ENCODE measurements around the gene SKA2. TPM values are rescaled to one million over a fixed set of nuclear protein-coding genes. Genes with fewer than 3 reads are reported as not detected.

SKA2 gene
- total and polyA plus RNA-seq, 2 of the 8 experiments (the other 6 are each of a cell fraction or from before 2014, with no cell fraction given) = 15.6 to 95.8 TPM

GRCh38 chr17:59115474-59115873 lies 39.5 kb downstream of the SKA2 start:
- FAIRE-seq = no peak
- CTCF ChIA-PET (ENCODE audit: partially characterized antibody) = no interaction called here
- no peak overlapping the region for H3K4me2 ChIP-seq (ENCODE audit: insufficient read depth in 1 of 2, low read depth in 2 of 2, low read length in 2 of 2)
- no peak overlapping the region for H4K5ac ChIP-seq (ENCODE audit: insufficient read length, low read depth, low read length)
- POLR2A ChIA-PET (ENCODE audit: partially characterized antibody) = interaction anchor here (1.2 kb wide), 1 partner anchor 9 kb away, joined by 4 read pairs; the partner anchor contains the start of gene TRIM37
- H2BK20ac ChIP-seq (ENCODE audit: low read length) = no peak overlapping the region
- H2BK120ac ChIP-seq (replicated peaks; ENCODE audit: low read depth, low read length) = no peak overlapping the region
- H3K4ac ChIP-seq (replicated peaks; ENCODE audit: insufficient read length, low read depth, low read length) = no peak overlapping the region
- no peak for DNase-seq (ENCODE audit: low read depth in 1 of 2, low spot score in 2 of 2)
- H3K23ac ChIP-seq (ENCODE audit: insufficient read length) = no peak overlapping the region
- H2BK15ac ChIP-seq (ENCODE audit: low read length) = no peak overlapping the region
- H2BK5ac ChIP-seq (ENCODE audit: low read depth, low read length) = no peak overlapping the region
- H3K23me2 ChIP-seq (ENCODE audit: low read depth, low read length) = no peaks in the 10 kb centered on the region
- 93% methylated on average over 9 of the region's 9 CpGs; no CpG with 5 or more reads in 1 of the 2 experiments for WGBS, 2 experiments (ENCODE audit: extremely low coverage in 1 of 2, insufficient coverage in 1 of 2, insufficient read length in 1 of 2, insufficient replicate concordance in 2 of 2, low coverage in 1 of 2, low lambda C conversion rate in 2 of 2, missing lambda C conversion rate in 1 of 2)
- H3K4me3 ChIP-seq (ENCODE audit: extremely low read depth in 1 of 4, insufficient read depth in 2 of 4, low read depth in 3 of 4, low read length in 4 of 4) = no peak overlapping the region
- no peak overlapping the region for H3K9ac ChIP-seq (replicated peaks in 1 of 4; ENCODE audit: extremely low read depth in 1 of 4, low read depth in 3 of 4, low read length in 3 of 4)
- H3K9me3 ChIP-seq (ENCODE audit: insufficient read depth in 2 of 2, low read depth in 1 of 2, low read length in 1 of 2) = no peaks in the 10 kb centered on the region
- H2BK12ac ChIP-seq (ENCODE audit: low read depth, low read length) = no peak overlapping the region
- no peak overlapping the region for H4K8ac ChIP-seq (ENCODE audit: extremely low read depth, insufficient read depth, low read length)
- H3K79me1 ChIP-seq (ENCODE audit: low read depth, low read length) = peaks cover 4% of the 10 kb centered on the region; the same call in 1 of the 2 replicates
- no peak overlapping the region for H4K91ac ChIP-seq (replicated peaks; ENCODE audit: insufficient read length, low read length)
- TF ChIP-seq JUND (IDR thresholded peaks at IDR 0.05; ENCODE audit: low read length) (no peak), EZH2 (IDR thresholded peaks at IDR 0.05; ENCODE audit: low read depth, low read length, severe bottlenecking) (no peak), HDAC6 (IDR thresholded peaks at IDR 0.05; ENCODE audit: low read depth, low read length) (no peak), KDM5A (IDR thresholded peaks at IDR 0.05; ENCODE audit: low read length) (no peak), CEBPB (IDR thresholded peaks at IDR 0.05; ENCODE audit: low read depth, low read length) (no peak), NRF1 (IDR thresholded peaks at IDR 0.05; ENCODE audit: low read depth, low read length) (no peak)
- H3K14ac ChIP-seq (ENCODE audit: insufficient read length) = no peak overlapping the region
- no peak overlapping the region for H3K56ac ChIP-seq (replicated peaks; ENCODE audit: insufficient read length, low read depth, low read length)
- no peaks in the 10 kb centered on the region for H3K4me1 ChIP-seq (replicated peaks in 1 of 4; ENCODE audit: control insufficient read depth in 3 of 4, insufficient read depth in 4 of 4, low read length in 3 of 4)
- H3K27me3 ChIP-seq (replicated peaks in 1 of 4; ENCODE audit: control insufficient read depth in 3 of 4, extremely low read depth in 1 of 4, insufficient read depth in 3 of 4, low read length in 3 of 4) = no peaks in the 10 kb centered on the region
- H2AFZ ChIP-seq (ENCODE audit: low read length) = no peak overlapping the region
- H3K18ac ChIP-seq (ENCODE audit: extremely low read depth, low read length) = no peak overlapping the region
- no peak overlapping the region for H3K27ac ChIP-seq (ENCODE audit: low read depth, low read length)
- no peak overlapping the region for H2AK5ac ChIP-seq (ENCODE audit: low read depth, low read length)
- H3K36me3 ChIP-seq (ENCODE audit: control insufficient read depth in 2 of 4, insufficient read depth in 4 of 4, low read length in 3 of 4) = peaks cover 2 to 40% (median 6%) of the 10 kb centered on the region in 4 experiments; a peak in 6 of 8 replicates
- H3K79me2 ChIP-seq (ENCODE audit: control insufficient read depth in 1 of 2, insufficient read depth in 2 of 2, low read length in 2 of 2) = peaks cover 2 to 7% of the 10 kb centered on the region in 2 experiments; a peak in 1 of 4 replicates
- H4K20me1 ChIP-seq (replicated peaks in 1 of 2; ENCODE audit: control insufficient read depth in 1 of 2, insufficient read depth in 2 of 2, low read length in 2 of 2) = peaks cover 0 to 3% of the 10 kb centered on the region in 2 experiments
